ENCODE results near the gene NLE1.

The NLE1 gene

DNA sequence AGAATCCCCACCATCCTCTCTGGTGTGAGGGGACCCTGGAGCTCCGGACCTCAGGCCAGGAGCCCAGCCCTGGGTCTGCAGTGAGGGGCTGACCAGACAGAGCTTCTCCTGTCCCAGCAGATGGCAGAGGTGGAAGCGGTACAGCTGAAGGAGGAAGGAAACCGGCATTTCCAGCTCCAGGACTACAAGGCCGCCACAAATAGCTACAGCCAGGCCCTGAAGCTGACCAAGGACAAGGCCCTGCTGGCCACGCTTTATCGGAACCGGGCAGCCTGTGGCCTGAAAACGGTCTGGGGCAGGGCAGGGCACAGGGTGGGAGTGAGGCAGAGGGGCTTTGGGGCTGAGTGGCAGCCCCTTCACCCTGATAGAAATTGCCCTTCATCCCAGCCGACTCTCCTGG lies 6.0 kb upstream of the NLE1 start:
- Mint-ChIP-seq H3K9me3 (no peaks in the 10 kb centered on the region), H3K4me3 (no peak overlapping the region), H3K27ac (no peak overlapping the region), H3K27me3 (no peaks in the 10 kb centered on the region), H3K36me3 (no peaks in the 10 kb centered on the region), H3K4me1 (no peaks in the 10 kb centered on the region)

DNA sequence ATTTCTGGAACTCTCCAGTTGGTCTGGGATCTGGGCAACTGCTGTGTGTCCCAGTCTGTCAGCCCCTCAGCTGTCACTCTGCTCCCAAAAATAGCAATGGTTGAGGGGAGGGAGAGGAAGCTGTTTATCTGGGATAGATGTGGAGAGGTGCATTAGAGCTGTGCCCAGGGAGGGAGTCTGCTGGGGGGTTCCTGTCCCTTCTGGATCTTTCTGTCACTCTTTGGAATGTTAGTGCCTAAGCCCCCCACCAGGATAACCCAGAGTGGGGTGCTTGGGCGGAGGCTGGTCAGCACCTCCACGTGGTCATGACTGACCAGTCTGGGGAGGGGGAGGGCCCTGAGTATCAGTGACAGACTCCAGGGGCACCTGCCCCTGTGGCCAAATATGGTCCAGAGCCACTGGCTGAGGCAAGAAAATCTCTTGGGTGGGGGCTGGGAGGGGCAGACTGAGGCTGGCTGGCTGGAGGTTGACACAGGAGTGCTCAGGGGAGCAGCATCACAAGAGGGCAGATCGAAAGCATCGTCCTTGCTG lies 5.3 kb upstream of the NLE1 start, which contains the start of gene UNC45B:
Gene UNC45B, plus strand, starts transcription at position 443 of the 531 bp plus-strand sequence. CDS start 447 bp downstream, outside the sequence.
- Mint-ChIP-seq H3K36me3 (no peaks in the 10 kb centered on the region), H3K4me1 (peaks cover under 1% of the 10 kb centered on the region), H3K27ac (no peak within 1 kb of the TSS), H3K27me3 (no peaks in the 10 kb centered on the region), H3K4me3 (no peak within 1 kb of the TSS), H3K9me3 (no peaks in the 10 kb centered on the region)

DNA sequence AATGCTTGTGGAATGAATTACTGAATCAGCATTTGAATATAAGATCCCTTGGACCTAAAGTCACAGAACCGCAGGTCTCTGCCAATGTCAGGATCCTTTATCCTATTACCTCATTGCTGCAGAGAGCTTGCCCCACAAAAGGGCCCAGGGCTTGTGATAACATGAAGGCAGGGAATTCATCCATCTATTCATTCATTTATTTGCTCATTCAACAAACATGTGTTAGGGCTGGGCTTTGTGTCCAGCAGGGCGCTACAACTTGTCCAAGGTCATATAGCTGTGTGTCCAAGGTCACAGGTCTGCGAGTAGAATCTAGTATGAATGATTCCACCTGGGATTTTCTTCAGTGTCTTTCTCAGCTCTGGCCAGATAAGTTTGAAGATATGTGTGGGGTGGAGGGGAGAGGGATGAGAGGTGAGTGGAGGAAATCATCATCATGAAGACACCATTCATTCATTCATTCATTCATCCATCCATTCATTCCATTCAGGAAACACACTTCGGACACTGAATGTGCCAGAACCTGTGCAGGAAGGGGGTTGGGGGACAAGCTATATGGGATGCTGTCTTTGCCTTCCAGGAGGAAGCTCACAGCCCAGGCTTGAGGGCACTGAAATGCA lies 4.2 kb upstream of the NLE1 start:
- H3K9me3 Mint-ChIP-seq = no peaks in the 10 kb centered on the region
- H3K36me3 Mint-ChIP-seq = no peaks in the 10 kb centered on the region
- H3K27ac Mint-ChIP-seq = no peak overlapping the region
- H3K4me3 Mint-ChIP-seq = no peak overlapping the region
- H3K4me1 Mint-ChIP-seq = peaks cover 4% of the 10 kb centered on the region
- no peaks in the 10 kb centered on the region for H3K27me3 Mint-ChIP-seq

DNA sequence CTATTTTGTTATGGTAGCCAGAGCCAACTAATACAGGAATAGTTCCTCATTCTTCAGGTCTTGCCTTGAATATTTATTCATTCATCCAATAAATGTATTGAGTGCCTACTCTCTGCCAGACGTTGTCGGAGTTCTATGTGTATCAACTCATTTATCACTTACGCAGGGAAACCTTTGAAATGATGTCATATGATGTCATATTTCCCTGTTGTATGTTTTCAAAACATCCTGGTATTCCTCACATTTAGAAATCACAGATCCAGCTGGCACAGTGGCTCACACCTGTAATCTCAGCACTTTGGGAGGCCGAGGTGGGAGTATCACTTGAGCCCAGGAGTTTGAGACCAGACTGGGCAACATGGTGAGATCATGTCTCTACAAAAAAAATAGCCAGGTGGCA lies 2.7 kb upstream of the NLE1 start:
- Mint-ChIP-seq H3K4me3 (no peak overlapping the region), H3K36me3 (peaks cover 2% of the 10 kb centered on the region), H3K4me1 (peaks cover 10% of the 10 kb centered on the region), H3K27ac (no peak overlapping the region), H3K9me3 (no peaks in the 10 kb centered on the region), H3K27me3 (no peaks in the 10 kb centered on the region)

DNA sequence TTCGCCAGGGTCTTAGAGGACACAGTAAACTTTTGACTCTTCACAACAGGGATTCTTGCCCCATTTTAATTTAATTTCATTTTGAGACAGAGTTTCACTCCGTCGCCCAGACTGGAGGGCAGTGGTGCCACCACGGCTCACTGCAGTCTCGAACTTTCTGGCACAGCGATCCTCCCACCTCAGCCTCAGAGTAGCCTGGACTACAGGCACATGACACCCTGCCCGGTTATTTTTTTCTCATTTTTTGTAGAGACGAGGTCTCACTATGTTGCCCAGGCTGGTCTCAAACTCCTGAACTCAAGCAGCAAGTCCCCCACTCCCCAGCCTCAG lies 329 bp upstream of the NLE1 start:
- peaks cover 2% of the 10 kb centered on the region for H3K36me3 Mint-ChIP-seq
- peak overlapping the region; percentile 79 for H3K27ac Mint-ChIP-seq
- H3K4me3 Mint-ChIP-seq = peak overlapping the region; percentile 88
- H3K9me3 Mint-ChIP-seq = no peaks in the 10 kb centered on the region
- H3K4me1 Mint-ChIP-seq = peaks cover 10% of the 10 kb centered on the region
- no peaks in the 10 kb centered on the region for H3K27me3 Mint-ChIP-seq

DNA sequence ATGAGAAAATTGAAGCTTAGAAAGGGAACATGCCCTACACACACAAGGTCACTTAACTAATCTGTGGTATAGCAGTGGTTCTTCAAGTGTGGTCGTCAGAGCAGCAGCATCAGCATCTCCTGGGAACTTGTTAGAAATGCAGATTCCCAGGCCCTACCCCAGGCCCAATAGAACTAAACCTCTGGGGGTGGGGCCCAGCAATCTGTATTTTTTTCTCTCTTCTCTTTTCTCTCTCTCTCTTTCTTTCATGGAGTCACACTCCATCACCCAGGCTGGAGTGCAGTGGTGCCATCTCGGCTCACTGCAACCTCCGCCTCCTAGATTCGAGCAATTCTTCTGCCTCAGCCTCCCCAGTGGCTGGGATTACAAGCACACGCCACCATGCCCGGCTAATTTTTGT lies 3.9 kb downstream of the NLE1 start:
- peaks cover 10% of the 10 kb centered on the region for H3K4me1 Mint-ChIP-seq
- H3K27ac Mint-ChIP-seq = peak overlapping the region; percentile 86
- H3K36me3 Mint-ChIP-seq = peaks cover 11% of the 10 kb centered on the region
- no peaks in the 10 kb centered on the region for H3K27me3 Mint-ChIP-seq
- H3K4me3 Mint-ChIP-seq = no peak overlapping the region
- H3K9me3 Mint-ChIP-seq = no peaks in the 10 kb centered on the region

DNA sequence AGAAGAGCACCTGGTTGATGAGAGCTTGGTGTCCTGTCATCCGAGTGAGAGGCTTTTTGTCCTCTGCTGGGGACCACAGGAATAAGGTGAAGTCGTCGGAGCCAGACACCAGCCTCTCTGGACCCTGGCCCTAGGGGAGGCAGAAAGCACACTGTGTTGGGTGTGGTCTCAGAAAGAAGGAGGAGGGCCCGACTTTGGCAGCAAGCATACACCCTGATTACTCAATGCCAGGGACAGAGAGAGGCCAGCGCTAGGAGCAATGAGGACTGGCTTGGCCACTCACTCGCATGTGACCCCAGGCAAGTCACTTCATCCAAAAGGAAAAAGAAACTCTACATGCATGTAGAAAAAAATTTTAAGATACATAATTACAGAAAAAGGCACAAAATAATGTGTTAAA lies 6.8 kb downstream of the NLE1 start:
- Mint-ChIP-seq H3K27ac (no peak overlapping the region), H3K4me3 (no peak overlapping the region), H3K9me3 (no peaks in the 10 kb centered on the region), H3K27me3 (no peaks in the 10 kb centered on the region), H3K4me1 (peaks cover under 1% of the 10 kb centered on the region), H3K36me3 (peaks cover 9% of the 10 kb centered on the region)

DNA sequence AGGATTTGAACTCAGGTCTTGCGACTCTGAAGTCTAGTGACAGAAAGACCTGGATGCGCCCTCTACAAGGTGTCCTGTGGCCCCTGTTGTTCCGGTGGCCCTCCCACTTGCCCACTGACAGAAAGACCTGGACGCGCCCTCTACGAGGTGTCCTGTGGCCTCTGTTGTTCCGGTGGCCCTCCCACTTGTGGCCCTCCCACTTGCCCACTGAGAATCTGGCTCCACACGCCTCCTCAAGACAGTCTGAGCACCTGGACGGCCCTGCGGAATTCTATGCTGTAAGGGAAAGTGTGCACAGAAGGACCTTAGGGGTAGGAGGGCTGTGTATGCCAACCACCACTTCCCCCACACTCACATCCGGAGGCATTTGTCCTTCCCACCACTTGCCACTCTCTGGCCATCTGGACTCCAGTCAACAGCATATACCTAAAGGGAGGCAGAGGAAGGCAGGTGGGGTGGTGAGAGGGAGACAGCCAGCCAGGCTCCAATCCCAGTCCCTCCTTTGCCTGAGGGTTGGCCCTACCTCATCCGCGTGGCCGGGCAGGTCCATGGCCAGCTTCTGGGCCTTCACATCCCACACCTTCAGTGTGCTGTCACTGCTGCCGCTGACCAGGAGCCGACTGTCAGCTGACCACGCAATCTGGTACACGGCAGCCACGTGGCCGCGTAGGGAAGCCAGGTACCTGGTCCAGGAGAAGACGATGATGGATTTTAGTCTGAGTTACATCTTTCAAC lies 9.1 kb downstream of the NLE1 start:
- no peaks in the 10 kb centered on the region for H3K4me1 Mint-ChIP-seq
- no peaks in the 10 kb centered on the region for H3K9me3 Mint-ChIP-seq
- peaks cover 9% of the 10 kb centered on the region for H3K36me3 Mint-ChIP-seq
- H3K27me3 Mint-ChIP-seq = no peaks in the 10 kb centered on the region
- no peak overlapping the region for H3K27ac Mint-ChIP-seq
- H3K4me3 Mint-ChIP-seq = no peak overlapping the region

DNA sequence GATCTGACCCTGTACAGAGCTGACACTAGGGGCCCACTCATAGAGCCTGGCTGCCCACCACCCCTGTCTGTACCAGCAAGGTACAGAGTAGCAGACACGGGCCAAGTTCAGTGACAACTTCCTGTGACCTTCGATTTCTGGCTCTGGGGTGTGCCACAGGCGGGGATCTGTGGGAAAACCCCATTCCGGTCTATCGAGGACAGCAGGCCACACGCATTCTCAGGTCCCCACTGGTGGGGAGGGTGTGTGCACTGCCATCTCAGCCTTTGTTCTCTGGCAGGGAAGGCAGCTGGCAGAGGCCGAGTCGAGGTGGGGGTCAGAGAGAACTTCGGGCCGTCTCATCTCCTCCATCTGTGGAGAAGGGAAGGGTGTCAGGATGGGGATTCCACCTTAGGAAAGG lies 10.0 kb downstream of the NLE1 start:
- Mint-ChIP-seq H3K4me1 (no peaks in the 10 kb centered on the region), H3K4me3 (no peak overlapping the region), H3K9me3 (no peaks in the 10 kb centered on the region), H3K27ac (no peak overlapping the region), H3K27me3 (no peaks in the 10 kb centered on the region), H3K36me3 (peaks cover 9% of the 10 kb centered on the region)

DNA sequence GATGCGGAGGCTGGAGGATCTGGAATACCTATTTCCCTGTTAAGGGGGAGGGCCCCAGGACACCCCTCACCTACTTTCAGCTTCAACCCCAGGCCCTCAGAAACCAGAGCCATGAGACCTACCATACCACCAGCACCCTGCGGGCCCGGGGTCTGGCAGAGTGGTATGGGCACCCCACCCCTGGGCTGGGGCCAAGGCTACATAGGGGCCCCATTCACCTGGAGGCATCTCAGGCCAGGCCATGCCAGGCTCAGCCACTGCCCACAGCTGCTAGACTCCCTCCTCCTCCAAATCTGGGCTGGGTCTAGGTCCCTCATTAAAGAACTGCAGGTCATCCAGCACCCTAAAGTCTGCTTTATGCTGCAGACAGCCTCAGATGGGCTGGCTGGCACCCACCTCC lies 11.7 kb downstream of the NLE1 start:
- Mint-ChIP-seq H3K27me3 (no peaks in the 10 kb centered on the region), H3K27ac (no peak overlapping the region), H3K36me3 (peaks cover 6% of the 10 kb centered on the region), H3K4me1 (no peaks in the 10 kb centered on the region), H3K9me3 (no peaks in the 10 kb centered on the region), H3K4me3 (no peak overlapping the region)

DNA sequence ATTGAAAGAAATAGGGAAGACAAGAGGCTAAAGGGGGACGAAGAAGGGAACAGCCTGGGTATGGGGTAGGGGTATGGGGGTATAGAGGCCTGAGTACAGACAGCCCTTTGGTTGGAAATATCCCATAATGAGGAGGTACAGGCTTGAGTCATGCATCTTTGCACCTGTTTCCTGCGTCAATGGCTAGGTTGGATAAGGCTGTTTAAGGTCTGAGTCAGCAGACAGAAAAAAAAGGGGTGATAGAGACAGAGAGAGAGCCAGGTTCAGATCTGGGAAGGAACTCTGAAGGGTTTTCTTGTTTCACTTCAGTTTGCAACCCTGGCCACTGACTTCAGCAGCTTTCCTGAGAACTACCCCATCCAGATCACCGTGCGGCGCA lies 12.1 kb downstream of the NLE1 start:
- H3K4me3 Mint-ChIP-seq = no peak overlapping the region
- H3K27me3 Mint-ChIP-seq = no peaks in the 10 kb centered on the region
- H3K9me3 Mint-ChIP-seq = no peaks in the 10 kb centered on the region
- H3K27ac Mint-ChIP-seq = no peak overlapping the region
- peaks cover 6% of the 10 kb centered on the region for H3K36me3 Mint-ChIP-seq
- no peaks in the 10 kb centered on the region for H3K4me1 Mint-ChIP-seq

DNA sequence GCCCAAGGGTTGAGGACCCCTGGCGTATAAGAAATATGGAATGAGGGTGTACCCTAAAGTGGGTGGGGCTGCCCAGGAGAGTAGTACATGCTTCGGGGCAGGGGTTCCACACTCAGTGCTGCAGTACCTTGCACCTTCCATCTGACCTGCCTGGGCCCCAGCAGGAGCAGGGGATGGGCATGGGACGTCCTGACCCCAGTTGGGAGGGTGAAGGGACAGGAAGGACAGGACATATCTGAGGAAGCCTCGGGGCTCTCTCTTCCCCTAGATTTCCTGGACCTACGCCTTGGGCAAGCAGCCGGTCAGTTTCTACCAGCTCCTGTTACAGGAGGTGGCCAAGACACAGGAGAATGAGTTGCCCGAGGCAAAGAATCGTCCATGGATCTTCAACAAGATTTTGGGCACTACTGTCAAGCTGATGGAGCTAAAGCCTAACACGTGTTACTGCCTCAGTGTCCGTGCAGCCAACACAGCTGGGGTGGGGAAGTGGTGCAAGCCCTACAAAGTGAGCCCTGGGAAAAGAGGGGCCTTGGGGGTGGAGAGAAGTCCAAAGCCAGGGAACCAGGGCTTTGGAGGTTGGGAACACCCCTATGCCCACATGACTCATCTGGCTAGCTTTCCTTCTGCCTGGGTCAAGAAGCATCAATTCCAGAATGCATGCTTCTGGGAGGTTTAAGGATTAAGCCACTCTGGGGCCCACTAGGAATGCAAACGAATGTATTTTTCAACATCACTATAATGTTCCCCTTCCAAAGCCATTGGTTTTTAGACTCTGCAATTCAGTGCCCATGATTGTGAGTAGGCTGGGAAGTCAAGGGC lies 12.7 kb downstream of the NLE1 start:
- H3K27ac Mint-ChIP-seq = no peak overlapping the region
- no peaks in the 10 kb centered on the region for H3K9me3 Mint-ChIP-seq
- H3K4me3 Mint-ChIP-seq = no peak overlapping the region
- H3K4me1 Mint-ChIP-seq = no peaks in the 10 kb centered on the region
- no peaks in the 10 kb centered on the region for H3K27me3 Mint-ChIP-seq
- H3K36me3 Mint-ChIP-seq = peaks cover 6% of the 10 kb centered on the region

DNA sequence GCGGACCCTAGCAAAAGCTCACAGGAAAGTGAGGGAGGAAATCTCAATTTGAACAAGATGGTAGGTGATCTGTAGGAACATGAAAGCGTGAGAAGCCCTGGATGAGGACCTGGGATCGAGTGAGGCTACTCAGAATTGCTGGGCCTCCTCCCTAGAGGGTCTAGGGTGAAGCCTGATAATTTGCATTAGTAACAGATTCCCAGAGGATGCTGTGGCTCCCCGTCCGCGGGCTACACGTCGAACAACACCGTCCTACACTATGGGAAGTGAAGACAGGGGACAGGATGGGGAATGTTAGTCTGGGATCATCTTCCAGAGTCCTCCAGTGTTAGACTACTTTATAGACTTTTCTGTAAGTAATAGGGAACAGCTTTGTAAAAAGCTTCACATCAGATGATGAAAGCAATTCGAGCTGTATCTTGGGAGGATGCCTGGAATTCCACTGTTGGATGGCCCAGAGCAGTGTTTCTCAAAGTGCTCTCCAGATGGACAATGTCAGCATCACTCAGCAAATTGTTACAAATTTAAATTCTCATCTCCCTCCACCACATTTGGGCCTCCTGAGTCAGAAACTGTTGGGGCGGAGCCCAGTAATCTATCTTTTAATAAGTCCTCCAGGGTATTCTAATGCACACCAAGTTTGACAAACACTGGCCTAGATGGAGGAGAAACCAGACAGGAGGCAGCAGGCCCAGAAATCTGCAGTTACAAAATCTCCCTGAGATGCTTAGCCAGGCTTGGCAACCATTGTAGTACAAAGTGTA lies 14.2 kb downstream of the NLE1 start:
- H3K9me3 Mint-ChIP-seq = no peaks in the 10 kb centered on the region
- H3K27ac Mint-ChIP-seq = no peak overlapping the region
- H3K27me3 Mint-ChIP-seq = no peaks in the 10 kb centered on the region
- no peaks in the 10 kb centered on the region for H3K36me3 Mint-ChIP-seq
- no peaks in the 10 kb centered on the region for H3K4me1 Mint-ChIP-seq
- no peak overlapping the region for H3K4me3 Mint-ChIP-seq

DNA sequence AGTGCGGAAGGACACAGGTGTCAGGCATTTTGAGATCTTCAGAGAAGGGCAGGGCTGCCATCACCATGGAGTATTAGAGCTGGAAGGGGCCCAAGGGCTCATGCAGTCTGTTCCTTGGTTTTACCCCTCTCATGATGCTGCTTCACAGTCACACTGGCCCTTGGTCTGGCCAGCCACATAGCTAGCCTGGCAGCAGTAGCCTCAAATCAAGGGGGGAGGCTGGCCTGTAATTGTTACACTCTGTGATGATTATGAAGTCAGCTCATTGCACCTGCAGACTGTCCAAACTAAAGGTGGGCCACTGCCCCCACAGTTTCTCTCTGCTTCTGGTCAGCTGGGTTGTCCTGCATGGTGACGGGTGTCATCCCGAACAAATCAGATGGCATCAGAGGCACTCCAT lies 20.8 kb downstream of the NLE1 start, which contains the start of gene FNDC8:
Gene FNDC8, plus strand, starts transcription at position 301 of the 400 bp plus-strand sequence. Its CDS starts 79 bp downstream, at position 380.
- Mint-ChIP-seq H3K27ac (peak within 1 kb of the TSS; percentile 59), H3K36me3 (peaks cover 3% of the 10 kb centered on the region), H3K9me3 (no peaks in the 10 kb centered on the region), H3K27me3 (no peaks in the 10 kb centered on the region), H3K4me3 (peak within 1 kb of the TSS; percentile 36), H3K4me1 (peaks cover 22% of the 10 kb centered on the region)
